ENCODE measurements around the gene INAVA.

GRCh38 chr1:200877010-200877409, 17.7 kb upstream of the INAVA start:
- TF ChIP-seq POLR2B (IDR thresholded peaks at IDR 0.05; ENCODE audit: low read depth, partially characterized antibody) (no peak), CHD1 (IDR thresholded peaks at IDR 0.05; ENCODE audit: low read length) (no peak), UBTF (IDR thresholded peaks at IDR 0.05; ENCODE audit: borderline replicate concordance in 1 of 2, low read depth in 2 of 2, low read length in 2 of 2) (no peak), CTCF (IDR thresholded peaks at IDR 0.05 in 2 of 3, conservative IDR thresholded peaks at IDR 0.05 in 1 of 3; ENCODE audit: insufficient read depth in 2 of 3, low read depth in 1 of 3, low read length in 3 of 3) (no peak), SETDB1 (IDR thresholded peaks at IDR 0.05; ENCODE audit: low read length) (no peak)
